CD4-positive, alpha-beta T cell (primary cell): ENCODE results near the gene DCAF4L1. TPM values are rescaled to one million over a fixed set of nuclear protein-coding genes. Genes with fewer than 3 reads are reported as not detected.
A peak's percentile ranks its signal among the peaks of the same experiment; 100 is the strongest.

Experiments used
- ATAC-seq: fragments of 200-7000 bp; cut with Tn5 transposase; one replicate; pipeline ENCODE4 v1.10.0; 2022; ENCODE audit warnings: mild to moderate bottlenecking; ENCODE audit not compliant: poor library complexity
- CTCF ChIA-PET: fragments of 350-600 bp; sonication (Branson Sonifier 250); formaldehyde crosslinking; loops from one replicate; lab custom pipeline; 2021; ENCODE audit warnings: antibody characterized with exemption, inconsistent platforms; lab: Charles Lee
- POLR2A ChIA-PET: fragments of 350-600 bp; sonication (Branson Sonifier 250); formaldehyde crosslinking; loops from one replicate; lab custom pipeline; 2021; ENCODE audit warnings: antibody characterized with exemption, inconsistent platforms; lab: Charles Lee
- DNase-seq, 14 experiments: peaks; one replicate each; pipeline ENCODE4 v3.0.0-alpha.2; 2013 to 2020; ENCODE audit warnings: mixed read lengths in 2 of 14
- H3K27ac ChIP-seq, 2 donors: one replicate each; pipeline versions ENCODE4 v1.5.1 to v1.7.0; 2013; ENCODE audit warnings: low read length in 2 of 2, low read depth in 1 of 2, mild to moderate bottlenecking in 1 of 2
- H3K27me3 ChIP-seq, 2 experiments: 1 replicate in 1 of 2; 2 replicates in 1 of 2; pipeline versions ENCODE4 v1.6.1 to v1.7.0; 2013; ENCODE audit warnings: low read length in 2 of 2, control low read depth in 1 of 2, mild to moderate bottlenecking in 1 of 2, moderate library complexity in 1 of 2; ENCODE audit not compliant: insufficient read depth in 2 of 2, control insufficient read depth in 1 of 2
- H3K36me3 ChIP-seq: one replicate; pipeline ENCODE4 v1.6.1; 2013; ENCODE audit warnings: low read length, control low read depth; ENCODE audit not compliant: insufficient read depth
- H3K4me1 ChIP-seq: one replicate; pipeline ENCODE4 v1.6.1; 2013; ENCODE audit warnings: low read length, control low read depth; ENCODE audit not compliant: insufficient read depth
- H3K4me3 ChIP-seq: one replicate; pipeline ENCODE4 v1.5.1; 2013; ENCODE audit warnings: mild to moderate bottlenecking, low read length, moderate library complexity
- H3K9me3 ChIP-seq, 2 experiments: 1 replicate in 1 of 2; 2 replicates in 1 of 2; pipeline versions ENCODE4 v1.6.1 to v1.7.0; 2013; ENCODE audit warnings: low read length in 2 of 2, mild to moderate bottlenecking in 2 of 2, control low read depth in 1 of 2, moderate library complexity in 1 of 2; ENCODE audit not compliant: control insufficient read depth in 1 of 2, insufficient read depth in 1 of 2
- H3K27ac Mint-ChIP-seq: one replicate; pipeline ENCODE4 v1.8.0; 2020; ENCODE audit warnings: mixed read lengths
- H3K27me3 Mint-ChIP-seq: one replicate; pipeline ENCODE4 v1.8.0; 2021; ENCODE audit warnings: mixed read lengths
- H3K36me3 Mint-ChIP-seq: one replicate; pipeline ENCODE4 v1.8.0; 2021; ENCODE audit warnings: low read depth, mixed read lengths
- H3K4me1 Mint-ChIP-seq: one replicate; pipeline ENCODE4 v1.8.0; 2021; ENCODE audit warnings: low read depth, mixed read lengths
- H3K4me3 Mint-ChIP-seq: one replicate; pipeline ENCODE4 v1.8.0; 2020; ENCODE audit warnings: mild to moderate bottlenecking, mixed read lengths
- H3K9me3 Mint-ChIP-seq: one replicate; pipeline ENCODE4 v1.8.0; 2020; ENCODE audit warnings: mixed read lengths
- CTCF ChIP-seq: fragments of 200-600 bp; IDR thresholded peaks from one replicate; pipeline ENCODE4 v1.8.0; 2022; ENCODE audit warnings: antibody characterized with exemption, mild to moderate bottlenecking
- intact Hi-C, 2 experiments: fragments of 100-400 bp; cut with DNase I in 1 of 2; cut with micrococcal nuclease in 1 of 2; formaldehyde crosslinking; loops; one replicate each; pipeline versions ENCODE4 v1.15.1 to v1.9.0; 2023 to 2025; cut with DNase I, micrococcal nuclease
- total RNA-seq, 174 experiments: library from RNA in 2 of 174; stranded (reverse) in 2 of 174; gene quantifications; one replicate each; pipeline ENCODE4 v1.2.3 and lab custom pipeline; 2021 to 2026

Gene DCAF4L1
- total RNA-seq, 2 experiments from 2014 or later = 0.19 to 0.22 TPM

- peak overlapping the region; percentile 94 for H3K4me3 Mint-ChIP-seq
- ChIA-PET CTCF (no interaction called here), POLR2A (interaction anchor here (1.6 to 2.0 kb wide), 2 partner anchors 11 to 56 kb away, joined by 3 to 8 read pairs; partner anchors contain the start of gene SLC30A9)
Measured at GRCh38 chr4:41934514-41934900, 47.0 kb upstream of the DCAF4L1 start.

GRCh38 chr4:41934901-41935651 is 46.5 kb upstream of the DCAF4L1 start, which contains the start of gene TMEM33:
Gene TMEM33 (plus strand): TSS chr4:41935429. CDS start chr4:41935485, 56 bp downstream.
- Histone ChIP-seq H3K4me1 (peaks cover 25% of the 10 kb centered on the region), H3K27me3 (no peaks in the 10 kb centered on the region), H3K9me3 (peaks cover 0 to 2% of the 10 kb centered on the region in 2 experiments), H3K27ac (peak within 1 kb of the TSS; percentile 51 to 76), H3K36me3 (peaks cover 22% of the 10 kb centered on the region), H3K4me3 (peak within 1 kb of the TSS; percentile 85)
- Mint-ChIP-seq H3K27ac (peak within 1 kb of the TSS; percentile 86), H3K4me3 (peak within 1 kb of the TSS; percentile 94), H3K27me3 (no peaks in the 10 kb centered on the region), H3K36me3 (peaks cover 39% of the 10 kb centered on the region), H3K4me1 (peaks cover 56% of the 10 kb centered on the region), H3K9me3 (no peaks in the 10 kb centered on the region)
- ChIA-PET CTCF (no interaction called here), POLR2A (interaction anchor here (1.6 to 2.0 kb wide), 2 partner anchors 12 to 55 kb away, joined by 3 to 8 read pairs; partner anchors contain the start of gene SLC30A9)
- ATAC-seq (peak; percentile 85), DNase-seq (peak; percentile 59 to 92 (median 70))
- intact Hi-C loops = loop anchor here (1.0 to 10.0 kb wide), 3 partner anchors 55 to 720 kb away; partner anchors contain the start of genes SLC30A9 (in 2 of the 2) and ATP8A1 (in 1 of the 2)
- peak; percentile 16 for TF ChIP-seq CTCF

More at GRCh38 chr4:41934514-41934900, 47.0 kb upstream of the DCAF4L1 start:
- Histone ChIP-seq H3K36me3 (peaks cover 16% of the 10 kb centered on the region), H3K4me1 (peaks cover 25% of the 10 kb centered on the region), H3K27ac (peak overlapping the region; percentile 51 to 76), H3K4me3 (peak overlapping the region; percentile 85), H3K9me3 (peaks cover 0 to 2% of the 10 kb centered on the region in 2 experiments), H3K27me3 (no peaks in the 10 kb centered on the region)
- Mint-ChIP-seq H3K9me3 (no peaks in the 10 kb centered on the region), H3K27ac (peak overlapping the region; percentile 86), H3K27me3 (no peaks in the 10 kb centered on the region), H3K36me3 (peaks cover 33% of the 10 kb centered on the region), H3K4me1 (peaks cover 50% of the 10 kb centered on the region)
- intact Hi-C loops = loop anchor here in 1 of 2 experiments (2.0 to 10.0 kb wide), 2 partner anchors 56 to 720 kb away; partner anchors contain the start of genes ATP8A1 and SLC30A9
- DNase-seq (peak in 2 of 14 experiments; percentile 34 to 38), ATAC-seq (no peak)
- TF ChIP-seq CTCF = no peak

- no peak for TF ChIP-seq CTCF
- peaks cover 42% of the 10 kb centered on the region for H3K36me3 Mint-ChIP-seq
- no peaks in the 10 kb centered on the region for H3K27me3 ChIP-seq
- no peaks in the 10 kb centered on the region for H3K9me3 Mint-ChIP-seq
- peaks cover 25% of the 10 kb centered on the region for H3K4me1 ChIP-seq
- H3K4me3 Mint-ChIP-seq = peak overlapping the region; percentile 94
- ChIA-PET POLR2A (interaction anchor here (1.6 to 2.0 kb wide), 2 partner anchors 12 to 54 kb away, joined by 3 to 8 read pairs; partner anchors contain the start of gene SLC30A9), CTCF (no interaction called here)
- no peaks in the 10 kb centered on the region for H3K27me3 Mint-ChIP-seq
- peaks cover 26% of the 10 kb centered on the region for H3K36me3 ChIP-seq
- DNase-seq = peak in 3 of 14 experiments; percentile 8 to 41 (median 34)
- peaks cover 0 to 2% of the 10 kb centered on the region in 2 experiments for H3K9me3 ChIP-seq
- H3K4me1 Mint-ChIP-seq = peaks cover 56% of the 10 kb centered on the region
- peak; percentile 17 for ATAC-seq
- intact Hi-C loops = loop anchor here (1.0 to 10.0 kb wide), 3 partner anchors 55 to 719 kb away; partner anchors contain the start of genes SLC30A9 (in 2 of the 2) and ATP8A1 (in 1 of the 2)
- H3K4me3 ChIP-seq = peak overlapping the region; percentile 85
- peak overlapping the region; percentile 51 to 76 for H3K27ac ChIP-seq
- H3K27ac Mint-ChIP-seq = peak overlapping the region; percentile 86
Measured at GRCh38 chr4:41935652-41936021, 45.9 kb upstream of the DCAF4L1 start.
